PFSK-1 (cell line): Measurements from ENCODE around the gene DTL.

Experiments used
- FOXP2 ChIP-seq: optimal IDR thresholded peaks from 2 replicates; pipeline ENCODE3; 2011; ENCODE audit warnings: borderline replicate concordance, control low read depth, inconsistent platforms; ENCODE audit not compliant: insufficient read depth; ENCODE audit errors: extremely low read length, extremely low read depth
- POLR2AphosphoS5 ChIP-seq: IDR thresholded peaks from 2 replicates; pipeline ENCODE4 v1.6.1; 2012; ENCODE audit warnings: low read depth, mild to moderate bottlenecking, control low read depth, low read length, moderate library complexity
- REST ChIP-seq, 2 experiments: IDR thresholded peaks; 2 replicates each; pipeline versions ENCODE4 v1.6.1 to v1.8.0; 2011 to 2012; ENCODE audit warnings: low read depth in 2 of 2, low read length in 2 of 2, control low read depth in 1 of 2, inconsistent platforms in 1 of 2, mild to moderate bottlenecking in 1 of 2, moderate library complexity in 1 of 2; ENCODE audit not compliant: insufficient read depth in 1 of 2
- SIN3A ChIP-seq: IDR thresholded peaks from 2 replicates; pipeline ENCODE4 v1.6.1; 2012; ENCODE audit warnings: mild to moderate bottlenecking, low read length, moderate library complexity, borderline replicate concordance; ENCODE audit not compliant: insufficient read depth
- TAF1 ChIP-seq: IDR thresholded peaks from 2 replicates; pipeline ENCODE4 v1.6.1; 2012; ENCODE audit warnings: low read length, control low read depth, borderline replicate concordance; ENCODE audit not compliant: insufficient read depth

Gene DTL

GRCh38 chr1:212040629-212041412 is 5.3 kb downstream of the DTL start:
- TF ChIP-seq POLR2AphosphoS5 (no peak), TAF1 (no peak), SIN3A (no peak), FOXP2 (no peak), REST (IDR thresholded peaks at IDR 0.05; ENCODE audit: insufficient read depth in 1 of 2, low read depth in 2 of 2, low read length in 2 of 2) (no peak)

- TF ChIP-seq REST (IDR thresholded peaks at IDR 0.05; ENCODE audit: insufficient read depth in 1 of 2, low read depth in 2 of 2, low read length in 2 of 2) (no peak), SIN3A (no peak), TAF1 (no peak), FOXP2 (no peak), POLR2AphosphoS5 (no peak)
These were observed 6.9 kb downstream of the DTL start for GRCh38 chr1:212042436-212042835.

- TF ChIP-seq TAF1 (no peak), POLR2AphosphoS5 (no peak), REST (IDR thresholded peaks at IDR 0.05; ENCODE audit: insufficient read depth in 1 of 2, low read depth in 2 of 2, low read length in 2 of 2) (no peak), FOXP2 (no peak), SIN3A (no peak)
These were observed 9.3 kb downstream of the DTL start for GRCh38 chr1:212044851-212045250.

GRCh38 chr1:212045981-212046380 is 10.4 kb downstream of the DTL start:
- TF ChIP-seq REST (IDR thresholded peaks at IDR 0.05; ENCODE audit: insufficient read depth in 1 of 2, low read depth in 2 of 2, low read length in 2 of 2): no peak
- TF ChIP-seq FOXP2: no peak

GRCh38 chr1:212053993-212054392 is 18.4 kb downstream of the DTL start:
- TF ChIP-seq POLR2AphosphoS5: no peak
- TF ChIP-seq FOXP2: no peak
- no peak for TF ChIP-seq TAF1
- no peak for TF ChIP-seq REST (IDR thresholded peaks at IDR 0.05; ENCODE audit: insufficient read depth in 1 of 2, low read depth in 2 of 2, low read length in 2 of 2)
- TF ChIP-seq SIN3A: no peak
